Measurements from ENCODE around the gene ADGRG6. TPM values are rescaled to one million over a fixed set of nuclear protein-coding genes. Genes with fewer than 3 reads are reported as not detected.

ADGRG6 gene
- total RNA-seq, 1 donor from 2014 or later: 2.5 TPM

GRCh38 chr6:142429195-142429594, 127.4 kb downstream of the ADGRG6 start:
- H3K27ac Mint-ChIP-seq (ENCODE audit: unreplicated experiment): no peak overlapping the region
- H3K9me3 Mint-ChIP-seq (ENCODE audit: low read depth): peaks cover 8% of the 10 kb centered on the region
- H3K36me3 Mint-ChIP-seq (ENCODE audit: low read depth): no peaks in the 10 kb centered on the region
- DNase-seq (ENCODE audit: low spot score): no peak
- no peaks in the 10 kb centered on the region for H3K27me3 Mint-ChIP-seq (ENCODE audit: low read depth)
- H3K4me3 Mint-ChIP-seq (ENCODE audit: unreplicated experiment): no peak overlapping the region
- H3K4me1 Mint-ChIP-seq (ENCODE audit: low read depth): peaks cover 9% of the 10 kb centered on the region
- TF ChIP-seq, protein P1, sequence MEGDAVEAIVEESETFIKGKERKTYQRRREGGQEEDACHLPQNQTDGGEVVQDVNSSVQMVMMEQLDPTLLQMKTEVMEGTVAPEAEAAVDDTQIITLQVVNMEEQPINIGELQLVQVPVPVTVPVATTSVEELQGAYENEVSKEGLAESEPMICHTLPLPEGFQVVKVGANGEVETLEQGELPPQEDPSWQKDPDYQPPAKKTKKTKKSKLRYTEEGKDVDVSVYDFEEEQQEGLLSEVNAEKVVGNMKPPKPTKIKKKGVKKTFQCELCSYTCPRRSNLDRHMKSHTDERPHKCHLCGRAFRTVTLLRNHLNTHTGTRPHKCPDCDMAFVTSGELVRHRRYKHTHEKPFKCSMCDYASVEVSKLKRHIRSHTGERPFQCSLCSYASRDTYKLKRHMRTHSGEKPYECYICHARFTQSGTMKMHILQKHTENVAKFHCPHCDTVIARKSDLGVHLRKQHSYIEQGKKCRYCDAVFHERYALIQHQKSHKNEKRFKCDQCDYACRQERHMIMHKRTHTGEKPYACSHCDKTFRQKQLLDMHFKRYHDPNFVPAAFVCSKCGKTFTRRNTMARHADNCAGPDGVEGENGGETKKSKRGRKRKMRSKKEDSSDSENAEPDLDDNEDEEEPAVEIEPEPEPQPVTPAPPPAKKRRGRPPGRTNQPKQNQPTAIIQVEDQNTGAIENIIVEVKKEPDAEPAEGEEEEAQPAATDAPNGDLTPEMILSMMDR (IDR thresholded peaks at IDR 0.05): no peak

DNA sequence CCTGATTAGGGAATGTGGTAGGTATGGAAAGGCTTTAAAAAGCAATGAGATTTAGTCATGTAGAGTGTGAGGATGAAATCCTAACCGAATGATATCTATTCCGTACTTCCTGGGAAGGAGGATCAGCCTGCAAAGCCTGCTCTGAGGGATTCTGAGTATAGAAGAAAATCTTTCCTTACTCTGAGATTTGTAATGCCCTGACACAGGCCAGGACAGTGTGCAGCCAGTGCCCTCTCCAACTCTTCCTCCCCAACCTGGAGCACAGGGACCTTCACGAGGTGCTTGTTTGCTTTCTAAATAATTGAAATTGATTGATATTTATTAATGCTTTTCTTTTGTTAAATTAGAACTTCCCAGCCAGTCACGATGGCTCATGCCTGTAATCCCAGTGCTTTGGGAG, 131.6 kb downstream of the ADGRG6 start:
- TF ChIP-seq, protein P1 (IDR thresholded peaks at IDR 0.05): no peak
- H3K27me3 Mint-ChIP-seq (ENCODE audit: low read depth): no peaks in the 10 kb centered on the region
- H3K27ac Mint-ChIP-seq (ENCODE audit: unreplicated experiment): no peak overlapping the region
- H3K4me3 Mint-ChIP-seq (ENCODE audit: unreplicated experiment): no peak overlapping the region
- DNase-seq (ENCODE audit: low spot score): no peak
- peaks cover 9% of the 10 kb centered on the region for H3K4me1 Mint-ChIP-seq (ENCODE audit: low read depth)
- peaks cover under 1% of the 10 kb centered on the region for H3K9me3 Mint-ChIP-seq (ENCODE audit: low read depth)
- no peaks in the 10 kb centered on the region for H3K36me3 Mint-ChIP-seq (ENCODE audit: low read depth)

DNA sequence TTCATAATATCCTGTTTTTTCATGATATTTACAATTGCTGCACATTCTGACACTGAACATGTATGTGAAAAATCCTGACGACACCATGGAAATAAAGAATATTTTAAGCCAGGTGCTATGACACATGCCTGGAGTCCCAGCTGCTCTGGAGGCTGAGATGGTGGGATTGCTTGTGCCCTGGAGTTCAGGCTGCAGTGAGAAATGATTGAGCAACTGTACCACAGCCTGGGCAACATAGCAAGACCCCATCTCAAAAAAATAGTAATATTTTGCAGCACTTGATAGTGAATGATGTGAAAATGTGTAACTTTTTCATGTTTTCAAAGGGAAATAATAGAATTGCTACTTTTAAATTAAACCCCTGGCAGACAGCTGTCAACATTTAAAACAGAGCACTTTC, 137.1 kb downstream of the ADGRG6 start:
- peaks cover 9% of the 10 kb centered on the region for H3K4me1 Mint-ChIP-seq (ENCODE audit: low read depth)
- TF ChIP-seq, protein P1 (IDR thresholded peaks at IDR 0.05): no peak
- H3K36me3 Mint-ChIP-seq (ENCODE audit: low read depth): no peaks in the 10 kb centered on the region
- no peak for DNase-seq (ENCODE audit: low spot score)
- no peak overlapping the region for H3K4me3 Mint-ChIP-seq (ENCODE audit: unreplicated experiment)
- no peak overlapping the region for H3K27ac Mint-ChIP-seq (ENCODE audit: unreplicated experiment)
- H3K9me3 Mint-ChIP-seq (ENCODE audit: low read depth): no peaks in the 10 kb centered on the region
- H3K27me3 Mint-ChIP-seq (ENCODE audit: low read depth): no peaks in the 10 kb centered on the region

GRCh38 chr6:142440600-142441293, 138.9 kb downstream of the ADGRG6 start:
- no peaks in the 10 kb centered on the region for H3K27me3 Mint-ChIP-seq (ENCODE audit: low read depth)
- TF ChIP-seq, protein P1 (IDR thresholded peaks at IDR 0.05): no peak
- H3K27ac Mint-ChIP-seq (ENCODE audit: unreplicated experiment): no peak overlapping the region
- H3K4me1 Mint-ChIP-seq (ENCODE audit: low read depth): peaks cover 19% of the 10 kb centered on the region
- H3K4me3 Mint-ChIP-seq (ENCODE audit: unreplicated experiment): no peak overlapping the region
- no peaks in the 10 kb centered on the region for H3K9me3 Mint-ChIP-seq (ENCODE audit: low read depth)
- H3K36me3 Mint-ChIP-seq (ENCODE audit: low read depth): no peaks in the 10 kb centered on the region
- no peak for DNase-seq (ENCODE audit: low spot score)

DNA sequence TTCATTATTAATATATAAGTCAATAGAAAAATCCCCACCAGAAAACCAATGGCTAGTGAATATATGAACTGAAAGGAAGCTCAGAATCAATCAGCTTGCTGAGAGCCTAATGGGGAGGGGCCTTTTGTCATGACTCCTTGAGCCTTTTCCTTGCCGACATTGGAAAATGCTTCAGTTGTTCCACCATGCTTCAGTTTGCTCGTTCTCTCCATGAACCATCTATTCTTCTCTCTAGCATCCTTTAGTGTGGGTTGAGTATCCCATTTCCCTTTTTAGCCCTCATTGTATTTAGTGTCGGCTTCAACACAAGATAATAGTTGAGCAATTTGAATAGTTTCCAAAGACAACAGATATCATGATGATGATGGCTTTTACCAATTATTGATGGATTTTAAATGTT, 139.9 kb downstream of the ADGRG6 start:
- DNase-seq (ENCODE audit: low spot score): no peak
- TF ChIP-seq, protein P1 (IDR thresholded peaks at IDR 0.05): no peak
- H3K9me3 Mint-ChIP-seq (ENCODE audit: low read depth): no peaks in the 10 kb centered on the region
- no peaks in the 10 kb centered on the region for H3K27me3 Mint-ChIP-seq (ENCODE audit: low read depth)
- H3K4me3 Mint-ChIP-seq (ENCODE audit: unreplicated experiment): no peak overlapping the region
- H3K4me1 Mint-ChIP-seq (ENCODE audit: low read depth): peaks cover 21% of the 10 kb centered on the region
- H3K36me3 Mint-ChIP-seq (ENCODE audit: low read depth): no peaks in the 10 kb centered on the region
- H3K27ac Mint-ChIP-seq (ENCODE audit: unreplicated experiment): no peak overlapping the region
